Erythroblast (primary cell): Measurements from ENCODE around the gene MACC1.

Experiments
- GATA1 ChIP-seq: IDR thresholded peaks from 2 replicates; pipeline ENCODE4 v1.6.1; 2011; ENCODE audit warnings: low read depth, mild to moderate bottlenecking, control low read depth, low read length, moderate library complexity
- POLR2A ChIP-seq: IDR thresholded peaks from 2 replicates; pipeline ENCODE4 v1.6.1; 2011; ENCODE audit warnings: mild to moderate bottlenecking, low read length

DNA sequence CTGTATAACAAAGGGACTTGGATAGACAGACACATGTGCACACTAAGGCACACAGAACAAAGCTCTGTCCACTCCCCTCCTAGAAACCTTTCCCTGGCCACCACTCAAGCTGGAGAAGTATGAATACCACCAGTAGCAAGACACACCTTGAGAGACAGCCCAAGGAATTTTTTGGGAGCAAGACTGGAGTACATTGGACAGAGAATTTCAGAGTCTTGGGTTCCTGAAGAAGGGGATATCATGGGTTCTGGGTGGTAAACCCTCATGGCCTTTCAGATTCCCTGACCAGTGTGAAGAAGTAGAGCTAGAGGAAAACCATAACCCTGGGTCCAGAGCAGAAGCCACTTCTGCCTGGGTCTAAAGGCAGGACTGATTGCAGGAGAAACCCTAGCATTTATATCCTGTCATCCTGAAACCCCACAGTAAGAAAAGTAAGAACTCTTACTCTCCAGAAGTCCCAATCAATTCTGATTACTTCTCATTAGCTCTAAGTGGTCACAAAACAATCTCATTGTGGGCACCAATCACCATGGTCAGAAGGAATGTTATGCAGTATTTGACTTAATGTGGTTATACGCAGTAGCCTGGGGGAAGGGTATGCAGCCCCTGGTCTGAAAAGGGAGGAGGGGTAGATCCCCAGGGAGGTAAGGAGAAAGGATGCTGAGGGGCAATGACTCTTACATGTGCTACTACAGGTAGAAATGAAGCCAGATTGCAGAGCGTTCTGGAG, 20.4 kb upstream of the MACC1 start:
- TF ChIP-seq POLR2A (no peak), GATA1 (no peak)
